HEK293 (cell line): ENCODE measurements around the gene PER1.
A peak's percentile ranks its signal among the peaks of the same experiment; 100 is the strongest.

Experiments used
- CTCF ChIA-PET: fragments of 350-600 bp; formaldehyde crosslinking; extraction: SDS; loops from one replicate; lab custom pipeline; 2021; ENCODE audit warnings: antibody characterized with exemption; lab: Yijun Ruan, JAX
- POLR2A ChIA-PET: fragments of 300-600 bp; formaldehyde crosslinking; extraction: SDS; loops from one replicate; lab custom pipeline; 2020; ENCODE audit warnings: antibody characterized with exemption, inconsistent platforms; lab: Yijun Ruan, JAX
- H3K27ac ChIP-seq: fragments of 200-500 bp; sonication (Bioruptor generic); 2 replicates; pipeline ENCODE4 v1.5.1; 2014; ENCODE audit warnings: low read depth, low read length, control low read depth, inconsistent platforms; ENCODE audit errors: extremely low read depth
- H3K36me3 ChIP-seq, 2 experiments: fragments of 200-500 bp in 1 of 2; sonication (Bioruptor generic) in 1 of 2; 1 replicate in 1 of 2; 2 replicates in 1 of 2; pipeline ENCODE4 v1.5.1; 2014 to 2017; ENCODE audit warnings: inconsistent platforms in 2 of 2, low read length in 2 of 2; ENCODE audit not compliant: control insufficient read depth in 2 of 2, insufficient read depth in 1 of 2
- H3K4me1 ChIP-seq: fragments of 200-500 bp; sonication (Bioruptor generic); 2 replicates; pipeline ENCODE4 v1.5.1; 2014; ENCODE audit warnings: mild to moderate bottlenecking, low read length, inconsistent platforms; ENCODE audit not compliant: control insufficient read depth, insufficient read depth
- H3K4me3 ChIP-seq: 2 replicates; pipeline ENCODE4 v1.5.1; 2011; ENCODE audit warnings: low read depth, mild to moderate bottlenecking, control low read depth, low read length, moderate library complexity
- H3K9me3 ChIP-seq: fragments of 200-500 bp; sonication (Bioruptor generic); 2 replicates; pipeline ENCODE4 v1.5.1; 2014; ENCODE audit warnings: low read depth, low read length, inconsistent platforms; ENCODE audit not compliant: control insufficient read depth, insufficient read depth
- GLI2 ChIP-seq: fragments of 450-650 bp; formaldehyde crosslinking; IDR thresholded peaks from 2 replicates; pipeline ENCODE4; 2017; ENCODE audit warnings: missing biosample characterization, missing genetic modification characterization, low read depth, borderline replicate concordance
- GLIS1 ChIP-seq: fragments of 450-650 bp; formaldehyde crosslinking; IDR thresholded peaks from 2 replicates; pipeline ENCODE4 v1.5.1; 2016; ENCODE audit warnings: missing biosample characterization, missing genetic modification characterization
- GLIS2 ChIP-seq: fragments of 450-650 bp; formaldehyde crosslinking; IDR thresholded peaks from 2 replicates; pipeline ENCODE4 v1.5.1; 2016; ENCODE audit warnings: missing biosample characterization, missing genetic modification characterization
- KLF10 ChIP-seq: fragments of 450-650 bp; IDR thresholded peaks from 2 replicates; pipeline ENCODE4 v1.5.1; 2018; ENCODE audit warnings: missing biosample characterization, mild to moderate bottlenecking, missing genetic modification characterization
- SCRT2 ChIP-seq: fragments of 450-650 bp; formaldehyde crosslinking; IDR thresholded peaks from 2 replicates; pipeline ENCODE4 v1.5.1; 2016; ENCODE audit warnings: missing biosample characterization, missing genetic modification characterization
- SP7 ChIP-seq: fragments of 450-650 bp; formaldehyde crosslinking; IDR thresholded peaks from 2 replicates; pipeline ENCODE4 v1.5.1; 2016; ENCODE audit warnings: missing biosample characterization, missing genetic modification characterization
- ZBTB7A ChIP-seq: fragments of 450-650 bp; formaldehyde crosslinking; IDR thresholded peaks from 2 replicates; pipeline ENCODE4 v1.5.1; 2016; ENCODE audit warnings: low read depth, missing biosample characterization, missing genetic modification characterization
- ZNF223 ChIP-seq: fragments of 450-650 bp; formaldehyde crosslinking; IDR thresholded peaks from 2 replicates; pipeline ENCODE4 v1.5.1; 2016; ENCODE audit warnings: missing biosample characterization, missing genetic modification characterization
- ZNF473 ChIP-seq: fragments of 450-650 bp; formaldehyde crosslinking; IDR thresholded peaks from 2 replicates; pipeline ENCODE4 v1.5.1; 2017; ENCODE audit warnings: missing biosample characterization, missing genetic modification characterization
- ZNF555 ChIP-seq: fragments of 450-650 bp; formaldehyde crosslinking; conservative IDR thresholded peaks from 2 replicates; pipeline ENCODE4 v1.5.1; 2017; ENCODE audit warnings: missing biosample characterization, mild to moderate bottlenecking, missing genetic modification characterization, inconsistent platforms
- ZNF585B ChIP-seq: fragments of 450-650 bp; formaldehyde crosslinking; IDR thresholded peaks from 2 replicates; pipeline ENCODE4 v1.5.1; 2016; ENCODE audit warnings: missing biosample characterization, missing genetic modification characterization
- ZNF621 ChIP-seq: fragments of 450-650 bp; formaldehyde crosslinking; IDR thresholded peaks from 2 replicates; pipeline ENCODE4 v1.5.1; 2017; ENCODE audit warnings: missing biosample characterization, missing genetic modification characterization
- ZNF624 ChIP-seq: fragments of 450-650 bp; formaldehyde crosslinking; IDR thresholded peaks from 2 replicates; pipeline ENCODE4 v1.5.1; 2017; ENCODE audit warnings: missing biosample characterization, missing genetic modification characterization
- ZNF670 ChIP-seq: fragments of 450-650 bp; formaldehyde crosslinking; IDR thresholded peaks from 2 replicates; pipeline ENCODE4 v1.5.1; 2016; ENCODE audit warnings: missing biosample characterization, missing genetic modification characterization, low read depth
- ZNF701 ChIP-seq: fragments of 450-650 bp; formaldehyde crosslinking; IDR thresholded peaks from 2 replicates; pipeline ENCODE4 v1.5.1; 2016; ENCODE audit warnings: missing biosample characterization, missing genetic modification characterization
- ZNF776 ChIP-seq: fragments of 450-650 bp; formaldehyde crosslinking; IDR thresholded peaks from 2 replicates; pipeline ENCODE4 v1.5.0; 2017; ENCODE audit warnings: missing biosample characterization, missing genetic modification characterization, borderline replicate concordance
- ZNF785 ChIP-seq: fragments of 450-650 bp; formaldehyde crosslinking; IDR thresholded peaks from 2 replicates; pipeline ENCODE4 v1.5.1; 2016; ENCODE audit warnings: missing biosample characterization, missing genetic modification characterization
- TF ChIP-seq, protein P1 (sequence below): fragments of 450-650 bp; formaldehyde crosslinking; IDR thresholded peaks from 2 replicates; pipeline ENCODE4 v1.5.1; 2017; ENCODE audit warnings: missing biosample characterization, missing genetic modification characterization
- TF ChIP-seq, protein P2 (sequence below): fragments of 450-650 bp; formaldehyde crosslinking; IDR thresholded peaks from 2 replicates; pipeline ENCODE4 v1.5.1; 2016; ENCODE audit warnings: missing biosample characterization, missing genetic modification characterization, borderline replicate concordance
- TF ChIP-seq, protein P3 (sequence below): fragments of 450-650 bp; formaldehyde crosslinking; IDR thresholded peaks from 2 replicates; pipeline ENCODE4 v1.5.1; 2016; ENCODE audit warnings: missing biosample characterization, missing genetic modification characterization

Gene PER1

DNA sequence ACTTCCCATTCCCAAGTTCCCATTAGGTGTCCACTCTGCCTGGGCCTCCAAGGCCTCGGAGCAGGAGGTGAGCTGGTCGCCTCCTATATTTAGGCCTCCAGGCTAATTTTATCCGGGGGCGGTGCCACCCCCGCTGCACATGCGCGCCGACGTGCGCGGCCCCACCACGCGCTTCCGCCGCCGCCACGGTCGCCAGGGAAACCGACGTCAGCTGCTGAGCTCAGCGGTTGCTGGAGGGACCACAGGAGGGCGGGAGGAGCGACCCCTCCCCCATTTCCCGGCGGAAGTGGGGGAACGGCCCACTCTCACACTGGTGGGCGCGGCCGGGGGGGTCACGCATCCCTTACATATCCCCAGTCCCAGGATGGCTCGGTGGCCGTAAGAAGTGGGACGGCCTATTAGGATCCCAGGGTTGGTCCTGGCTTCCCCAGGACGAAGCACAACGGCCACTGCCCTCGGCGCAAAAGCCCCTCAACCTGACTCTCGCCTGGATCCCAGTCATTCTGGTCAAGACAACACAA, 1.0 kb downstream of the PER1 start (continued):
- TF ChIP-seq ZNF785 (tag by site-specific recombination): no peak
- TF ChIP-seq ZNF701 (tag by site-specific recombination): no peak
- TF ChIP-seq, protein P1, sequence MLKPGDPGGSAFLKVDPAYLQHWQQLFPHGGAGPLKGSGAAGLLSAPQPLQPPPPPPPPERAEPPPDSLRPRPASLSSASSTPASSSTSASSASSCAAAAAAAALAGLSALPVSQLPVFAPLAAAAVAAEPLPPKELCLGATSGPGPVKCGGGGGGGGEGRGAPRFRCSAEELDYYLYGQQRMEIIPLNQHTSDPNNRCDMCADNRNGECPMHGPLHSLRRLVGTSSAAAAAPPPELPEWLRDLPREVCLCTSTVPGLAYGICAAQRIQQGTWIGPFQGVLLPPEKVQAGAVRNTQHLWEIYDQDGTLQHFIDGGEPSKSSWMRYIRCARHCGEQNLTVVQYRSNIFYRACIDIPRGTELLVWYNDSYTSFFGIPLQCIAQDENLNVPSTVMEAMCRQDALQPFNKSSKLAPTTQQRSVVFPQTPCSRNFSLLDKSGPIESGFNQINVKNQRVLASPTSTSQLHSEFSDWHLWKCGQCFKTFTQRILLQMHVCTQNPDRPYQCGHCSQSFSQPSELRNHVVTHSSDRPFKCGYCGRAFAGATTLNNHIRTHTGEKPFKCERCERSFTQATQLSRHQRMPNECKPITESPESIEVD (tag by site-specific recombination): no peak
- TF ChIP-seq GLI2 (tag by site-specific recombination): no peak
- TF ChIP-seq ZNF585B (tag by site-specific recombination): no peak
- TF ChIP-seq ZNF776 (tag by site-specific recombination): no peak
- TF ChIP-seq KLF10: peak; percentile 86
- TF ChIP-seq ZNF555 (tag by site-specific recombination): no peak
- TF ChIP-seq, all 188 proteins: peak for 33

DNA sequence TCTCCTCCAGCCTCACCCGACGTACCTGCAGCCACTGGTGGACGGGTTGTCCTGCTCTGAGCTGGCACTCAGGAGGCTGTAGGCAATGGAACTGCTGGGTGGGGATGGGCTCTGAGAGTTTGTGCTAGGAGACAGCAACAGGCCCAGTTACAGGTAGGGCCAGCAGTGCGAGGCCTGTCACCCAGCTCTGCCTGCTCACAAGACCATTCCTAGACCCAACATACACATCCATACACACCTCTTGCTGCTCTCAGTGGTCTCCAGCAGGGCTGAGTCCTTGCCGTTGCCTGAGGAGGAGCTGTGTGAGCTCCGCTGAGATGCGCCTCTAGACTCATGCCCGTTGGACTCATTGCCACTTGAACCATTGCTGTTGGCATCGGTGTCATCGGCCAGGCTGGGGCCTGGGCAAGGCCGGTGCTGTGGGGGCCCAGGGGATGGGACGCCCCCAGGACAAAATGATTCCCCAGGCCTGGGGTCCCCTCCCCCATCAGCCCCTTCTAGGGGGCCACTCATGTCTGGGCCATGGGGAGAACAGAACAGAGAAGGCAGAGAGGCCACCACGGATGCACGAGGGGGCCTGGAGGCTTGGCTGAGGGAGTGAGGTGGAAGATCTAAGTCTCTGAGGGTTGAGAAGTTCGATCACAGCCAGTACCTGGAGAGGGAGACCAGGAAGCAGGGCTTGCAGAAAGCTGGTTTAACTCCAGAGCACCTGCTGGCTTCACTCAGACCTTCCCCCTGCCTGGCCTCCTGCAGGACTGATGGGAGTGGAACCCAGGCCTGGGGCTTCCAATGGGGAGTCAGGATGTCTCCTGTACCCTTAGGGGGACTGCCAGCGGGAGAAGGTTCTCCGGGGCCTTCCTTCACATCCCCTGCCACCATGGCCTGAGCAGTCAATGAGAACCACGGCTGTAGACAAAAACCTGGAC, 1.7 kb downstream of the PER1 start:
- H3K4me3 ChIP-seq: no peak overlapping the region
- no peaks in the 10 kb centered on the region for H3K9me3 ChIP-seq
- TF ChIP-seq GLIS2 (tag by site-specific recombination) (no peak), SCRT2 (peak; percentile 60)
- TF ChIP-seq, all 188 proteins: peak for 1
- ChIA-PET CTCF (interaction anchor here (0.9 to 3.8 kb wide), 3 partner anchors 11 to 31 kb away, joined by 3 to 19 read pairs (median 13); no protein-coding TSS in a partner anchor), POLR2A (interaction anchor here (1.0 to 1.6 kb wide), 3 partner anchors 12 to 59 kb away, joined by 3 to 9 read pairs (median 4); no protein-coding TSS in a partner anchor)
- Histone ChIP-seq H3K27ac (no peak overlapping the region; the same call in 1 of the 2 replicates), H3K36me3 (peaks cover 0 to 51% of the 10 kb centered on the region in 2 experiments; a peak in 1 of 3 replicates), H3K4me1 (peaks cover 20% of the 10 kb centered on the region)

DNA sequence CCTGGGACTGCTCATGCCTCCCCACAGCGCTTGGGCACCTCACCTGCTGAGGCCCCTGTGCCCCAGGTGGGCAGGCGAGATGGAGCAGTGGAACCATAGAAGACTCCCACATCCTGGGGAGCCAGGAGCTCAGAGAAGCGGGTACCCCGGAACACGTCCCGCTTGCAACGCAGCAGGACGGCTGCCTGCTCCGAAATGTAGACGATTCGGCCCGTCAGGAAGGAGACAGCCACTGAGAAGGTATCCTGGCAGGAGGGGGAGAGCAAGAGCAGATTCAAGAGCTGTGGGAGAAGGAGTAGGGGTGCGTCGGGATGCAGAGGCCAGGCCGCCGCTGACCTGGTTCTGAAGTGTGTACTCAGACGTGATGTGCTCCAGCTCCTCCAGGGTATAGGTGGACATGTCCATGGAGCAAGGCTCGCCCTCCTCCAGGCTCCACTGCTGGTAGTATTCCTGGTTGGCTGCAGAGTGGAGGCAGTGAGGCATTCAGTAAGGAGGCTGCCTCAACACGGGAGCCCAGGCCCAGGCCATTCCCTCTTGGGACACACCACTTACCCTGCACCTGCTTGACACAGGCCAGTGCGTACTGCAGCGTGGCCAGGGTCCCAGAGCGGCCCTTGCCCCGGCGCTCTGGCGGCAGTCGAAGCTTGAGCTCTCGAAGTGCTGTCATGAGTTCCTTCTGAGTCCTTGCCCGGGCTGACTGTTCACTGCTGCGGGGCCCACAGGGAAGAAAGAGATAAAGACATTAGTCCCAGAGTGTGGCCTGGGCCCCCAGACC, 2.6 kb downstream of the PER1 start:
- Histone ChIP-seq H3K4me1 (peaks cover 14% of the 10 kb centered on the region), H3K4me3 (no peak overlapping the region), H3K36me3 (peaks cover 0 to 56% of the 10 kb centered on the region in 2 experiments; a peak in 1 of 3 replicates), H3K9me3 (no peaks in the 10 kb centered on the region), H3K27ac (no peak overlapping the region)
- ChIA-PET CTCF (interaction anchor here (0.6 to 3.8 kb wide), 3 partner anchors 10 to 76 kb away, joined by 4 to 19 read pairs (median 13); no protein-coding TSS in a partner anchor), POLR2A (interaction anchor here (1.6 kb wide), 1 partner anchor 12 kb away, joined by 9 read pairs; no protein-coding TSS in a partner anchor)
- TF ChIP-seq, protein P2, sequence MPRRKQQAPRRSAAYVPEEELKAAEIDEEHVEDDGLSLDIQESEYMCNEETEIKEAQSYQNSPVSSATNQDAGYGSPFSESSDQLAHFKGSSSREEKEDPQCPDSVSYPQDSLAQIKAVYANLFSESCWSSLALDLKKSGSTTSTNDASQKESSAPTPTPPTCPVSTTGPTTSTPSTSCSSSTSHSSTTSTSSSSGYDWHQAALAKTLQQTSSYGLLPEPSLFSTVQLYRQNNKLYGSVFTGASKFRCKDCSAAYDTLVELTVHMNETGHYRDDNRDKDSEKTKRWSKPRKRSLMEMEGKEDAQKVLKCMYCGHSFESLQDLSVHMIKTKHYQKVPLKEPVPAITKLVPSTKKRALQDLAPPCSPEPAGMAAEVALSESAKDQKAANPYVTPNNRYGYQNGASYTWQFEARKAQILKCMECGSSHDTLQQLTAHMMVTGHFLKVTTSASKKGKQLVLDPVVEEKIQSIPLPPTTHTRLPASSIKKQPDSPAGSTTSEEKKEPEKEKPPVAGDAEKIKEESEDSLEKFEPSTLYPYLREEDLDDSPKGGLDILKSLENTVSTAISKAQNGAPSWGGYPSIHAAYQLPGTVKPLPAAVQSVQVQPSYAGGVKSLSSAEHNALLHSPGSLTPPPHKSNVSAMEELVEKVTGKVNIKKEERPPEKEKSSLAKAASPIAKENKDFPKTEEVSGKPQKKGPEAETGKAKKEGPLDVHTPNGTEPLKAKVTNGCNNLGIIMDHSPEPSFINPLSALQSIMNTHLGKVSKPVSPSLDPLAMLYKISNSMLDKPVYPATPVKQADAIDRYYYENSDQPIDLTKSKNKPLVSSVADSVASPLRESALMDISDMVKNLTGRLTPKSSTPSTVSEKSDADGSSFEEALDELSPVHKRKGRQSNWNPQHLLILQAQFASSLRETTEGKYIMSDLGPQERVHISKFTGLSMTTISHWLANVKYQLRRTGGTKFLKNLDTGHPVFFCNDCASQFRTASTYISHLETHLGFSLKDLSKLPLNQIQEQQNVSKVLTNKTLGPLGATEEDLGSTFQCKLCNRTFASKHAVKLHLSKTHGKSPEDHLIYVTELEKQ (tag by site-specific recombination): no peak
- TF ChIP-seq ZNF473 (no peak), ZBTB7A (no peak), ZNF223 (tag by site-specific recombination) (no peak), GLIS1 (no peak), SP7 (tag by site-specific recombination) (no peak), ZNF624 (tag by site-specific recombination) (no peak), ZNF621 (no peak), ZNF670 (tag by site-specific recombination) (no peak)
- TF ChIP-seq, protein P1 (tag by site-specific recombination): no peak
- TF ChIP-seq, protein P3, sequence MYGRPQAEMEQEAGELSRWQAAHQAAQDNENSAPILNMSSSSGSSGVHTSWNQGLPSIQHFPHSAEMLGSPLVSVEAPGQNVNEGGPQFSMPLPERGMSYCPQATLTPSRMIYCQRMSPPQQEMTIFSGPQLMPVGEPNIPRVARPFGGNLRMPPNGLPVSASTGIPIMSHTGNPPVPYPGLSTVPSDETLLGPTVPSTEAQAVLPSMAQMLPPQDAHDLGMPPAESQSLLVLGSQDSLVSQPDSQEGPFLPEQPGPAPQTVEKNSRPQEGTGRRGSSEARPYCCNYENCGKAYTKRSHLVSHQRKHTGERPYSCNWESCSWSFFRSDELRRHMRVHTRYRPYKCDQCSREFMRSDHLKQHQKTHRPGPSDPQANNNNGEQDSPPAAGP (tag by site-specific recombination): no peak
